ENCODE results near the gene MAIP1.

Gene MAIP1

GRCh38 chr2:199975273-199975895 is 20.0 kb downstream of the MAIP1 start:
- Histone ChIP-seq H3K9me3 (ENCODE audit: control insufficient read depth, low read length) (no peaks in the 10 kb centered on the region), H3K4me1 (ENCODE audit: control insufficient read depth, insufficient read depth, low read length, poor library complexity, severe bottlenecking) (peaks cover 15% of the 10 kb centered on the region), H3K27ac (ENCODE audit: low read depth, low read length, severe bottlenecking) (no peak overlapping the region), H3K36me3 (ENCODE audit: control insufficient read depth, insufficient read depth, low read length) (no peaks in the 10 kb centered on the region), H3K4me3 (ENCODE audit: extremely low read depth, insufficient read depth, low read length, poor library complexity, severe bottlenecking) (no peak overlapping the region)
- WGBS, 2 experiments (ENCODE audit: insufficient coverage in 2 of 2) = 81 to 100% methylated on average over 1 to 2 of the region's 3 CpGs

- H3K4me1 ChIP-seq (ENCODE audit: control insufficient read depth, insufficient read depth, low read length, poor library complexity, severe bottlenecking) = peaks cover 15% of the 10 kb centered on the region
- H3K27ac ChIP-seq (ENCODE audit: low read depth, low read length, severe bottlenecking) = no peak overlapping the region
- no peaks in the 10 kb centered on the region for H3K36me3 ChIP-seq (ENCODE audit: control insufficient read depth, insufficient read depth, low read length)
- no peaks in the 10 kb centered on the region for H3K9me3 ChIP-seq (ENCODE audit: control insufficient read depth, low read length)
- H3K4me3 ChIP-seq (ENCODE audit: extremely low read depth, insufficient read depth, low read length, poor library complexity, severe bottlenecking) = no peak overlapping the region
Measured at GRCh38 chr2:199977984-199978415, 22.6 kb downstream of the MAIP1 start.

GRCh38 chr2:199979398-199979797 is 24.0 kb downstream of the MAIP1 start:
- H3K27ac ChIP-seq (ENCODE audit: low read depth, low read length, severe bottlenecking) = peak overlapping the region; percentile 14
- H3K9me3 ChIP-seq (ENCODE audit: control insufficient read depth, low read length) = no peaks in the 10 kb centered on the region
- H3K4me1 ChIP-seq (ENCODE audit: control insufficient read depth, insufficient read depth, low read length, poor library complexity, severe bottlenecking) = peaks cover 15% of the 10 kb centered on the region
- no peaks in the 10 kb centered on the region for H3K36me3 ChIP-seq (ENCODE audit: control insufficient read depth, insufficient read depth, low read length)
- 100% methylated on average over 2 of the region's 5 CpGs; no CpG with 5 or more reads in 1 of the 2 experiments for WGBS, 2 experiments (ENCODE audit: insufficient coverage in 2 of 2)
- H3K4me3 ChIP-seq (ENCODE audit: extremely low read depth, insufficient read depth, low read length, poor library complexity, severe bottlenecking) = no peak overlapping the region

- peak overlapping the region; percentile 14 for H3K27ac ChIP-seq (ENCODE audit: low read depth, low read length, severe bottlenecking)
- WGBS, 2 experiments (ENCODE audit: insufficient coverage in 2 of 2) = 3 to 4% methylated on average over 6 to 8 of the region's 12 CpGs
Measured at GRCh38 chr2:199979832-199980628, 24.6 kb downstream of the MAIP1 start.

GRCh38 chr2:199982126-199982843 is 26.9 kb downstream of the MAIP1 start:
- Histone ChIP-seq H3K4me1 (ENCODE audit: control insufficient read depth, insufficient read depth, low read length, poor library complexity, severe bottlenecking) (peaks cover 15% of the 10 kb centered on the region), H3K36me3 (ENCODE audit: control insufficient read depth, insufficient read depth, low read length) (no peaks in the 10 kb centered on the region), H3K27ac (ENCODE audit: low read depth, low read length, severe bottlenecking) (no peak overlapping the region), H3K9me3 (ENCODE audit: control insufficient read depth, low read length) (no peaks in the 10 kb centered on the region), H3K4me3 (ENCODE audit: extremely low read depth, insufficient read depth, low read length, poor library complexity, severe bottlenecking) (no peak overlapping the region)
- 73 to 96% methylated on average over 3 to 5 of the region's 5 CpGs for WGBS, 2 experiments (ENCODE audit: insufficient coverage in 2 of 2)

More at GRCh38 chr2:199979832-199980628, 24.6 kb downstream of the MAIP1 start:
- no peaks in the 10 kb centered on the region for H3K9me3 ChIP-seq (ENCODE audit: control insufficient read depth, low read length)
- H3K4me3 ChIP-seq (ENCODE audit: extremely low read depth, insufficient read depth, low read length, poor library complexity, severe bottlenecking) = no peak overlapping the region
- no peaks in the 10 kb centered on the region for H3K36me3 ChIP-seq (ENCODE audit: control insufficient read depth, insufficient read depth, low read length)
- H3K4me1 ChIP-seq (ENCODE audit: control insufficient read depth, insufficient read depth, low read length, poor library complexity, severe bottlenecking) = peaks cover 15% of the 10 kb centered on the region

- 0% methylated on average over 1 of the region's 1 CpG for WGBS, 2 experiments (ENCODE audit: insufficient coverage in 2 of 2)
- no peaks in the 10 kb centered on the region for H3K36me3 ChIP-seq (ENCODE audit: control insufficient read depth, insufficient read depth, low read length)
- H3K27ac ChIP-seq (ENCODE audit: low read depth, low read length, severe bottlenecking) = no peak overlapping the region
- H3K4me1 ChIP-seq (ENCODE audit: control insufficient read depth, insufficient read depth, low read length, poor library complexity, severe bottlenecking) = peaks cover 21% of the 10 kb centered on the region
- H3K4me3 ChIP-seq (ENCODE audit: extremely low read depth, insufficient read depth, low read length, poor library complexity, severe bottlenecking) = no peak overlapping the region
- H3K9me3 ChIP-seq (ENCODE audit: control insufficient read depth, low read length) = no peaks in the 10 kb centered on the region
Measured at GRCh38 chr2:199983534-199983933, 28.2 kb downstream of the MAIP1 start.

GRCh38 chr2:199984159-199984558 is 28.8 kb downstream of the MAIP1 start:
- H3K4me1 ChIP-seq (ENCODE audit: control insufficient read depth, insufficient read depth, low read length, poor library complexity, severe bottlenecking) = peaks cover 18% of the 10 kb centered on the region
- no peak overlapping the region for H3K27ac ChIP-seq (ENCODE audit: low read depth, low read length, severe bottlenecking)
- H3K36me3 ChIP-seq (ENCODE audit: control insufficient read depth, insufficient read depth, low read length) = no peaks in the 10 kb centered on the region
- H3K4me3 ChIP-seq (ENCODE audit: extremely low read depth, insufficient read depth, low read length, poor library complexity, severe bottlenecking) = no peak overlapping the region
- 86 to 97% methylated on average over 3 of the region's 4 CpGs for WGBS, 2 experiments (ENCODE audit: insufficient coverage in 2 of 2)
- H3K9me3 ChIP-seq (ENCODE audit: control insufficient read depth, low read length) = no peaks in the 10 kb centered on the region

- Histone ChIP-seq H3K27ac (ENCODE audit: low read depth, low read length, severe bottlenecking) (no peak overlapping the region), H3K4me1 (ENCODE audit: control insufficient read depth, insufficient read depth, low read length, poor library complexity, severe bottlenecking) (peaks cover 14% of the 10 kb centered on the region), H3K36me3 (ENCODE audit: control insufficient read depth, insufficient read depth, low read length) (no peaks in the 10 kb centered on the region), H3K4me3 (ENCODE audit: extremely low read depth, insufficient read depth, low read length, poor library complexity, severe bottlenecking) (no peak overlapping the region), H3K9me3 (ENCODE audit: control insufficient read depth, low read length) (no peaks in the 10 kb centered on the region)
- no CpG with 5 or more reads among the region's 2 CpGs for WGBS, 2 experiments (ENCODE audit: insufficient coverage in 2 of 2)
Measured at GRCh38 chr2:199984755-199985154, 29.4 kb downstream of the MAIP1 start.

- H3K27ac ChIP-seq (ENCODE audit: low read depth, low read length, severe bottlenecking) = no peak overlapping the region
- peaks cover 15% of the 10 kb centered on the region for H3K4me1 ChIP-seq (ENCODE audit: control insufficient read depth, insufficient read depth, low read length, poor library complexity, severe bottlenecking)
- H3K36me3 ChIP-seq (ENCODE audit: control insufficient read depth, insufficient read depth, low read length) = no peaks in the 10 kb centered on the region
- WGBS, 2 experiments (ENCODE audit: insufficient coverage in 2 of 2) = 49 to 57% methylated on average over 4 to 5 of the region's 6 CpGs
- no peaks in the 10 kb centered on the region for H3K9me3 ChIP-seq (ENCODE audit: control insufficient read depth, low read length)
- no peak overlapping the region for H3K4me3 ChIP-seq (ENCODE audit: extremely low read depth, insufficient read depth, low read length, poor library complexity, severe bottlenecking)
Measured at GRCh38 chr2:199985625-199986207, 30.3 kb downstream of the MAIP1 start.

GRCh38 chr2:199987586-199987985 is 32.2 kb downstream of the MAIP1 start:
- no peak overlapping the region for H3K4me3 ChIP-seq (ENCODE audit: extremely low read depth, insufficient read depth, low read length, poor library complexity, severe bottlenecking)

More at GRCh38 chr2:199987586-199987985, 32.2 kb downstream of the MAIP1 start:
- Histone ChIP-seq H3K27ac (ENCODE audit: low read depth, low read length, severe bottlenecking) (peak overlapping the region; percentile 63), H3K36me3 (ENCODE audit: control insufficient read depth, insufficient read depth, low read length) (no peaks in the 10 kb centered on the region), H3K4me1 (ENCODE audit: control insufficient read depth, insufficient read depth, low read length, poor library complexity, severe bottlenecking) (peaks cover 15% of the 10 kb centered on the region), H3K9me3 (ENCODE audit: control insufficient read depth, low read length) (no peaks in the 10 kb centered on the region)
- WGBS, 2 experiments (ENCODE audit: insufficient coverage in 2 of 2) = 100% methylated on average over 1 of the region's 2 CpGs

Measured in mesodermal cell (in vitro differentiated cells).